ENCODE results near the gene SLC13A2. TPM values are rescaled to one million over a fixed set of nuclear protein-coding genes. Genes with fewer than 3 reads are reported as not detected.
"Not testable (repeated sequence)": the region's sequence is repeated elsewhere in the genome, so short reads cannot be mapped to it uniquely, and the experiment has no call there.

Gene SLC13A2
- total and polyA plus RNA-seq, 2 donors = 0.09 TPM; not detected in 1

DNA sequence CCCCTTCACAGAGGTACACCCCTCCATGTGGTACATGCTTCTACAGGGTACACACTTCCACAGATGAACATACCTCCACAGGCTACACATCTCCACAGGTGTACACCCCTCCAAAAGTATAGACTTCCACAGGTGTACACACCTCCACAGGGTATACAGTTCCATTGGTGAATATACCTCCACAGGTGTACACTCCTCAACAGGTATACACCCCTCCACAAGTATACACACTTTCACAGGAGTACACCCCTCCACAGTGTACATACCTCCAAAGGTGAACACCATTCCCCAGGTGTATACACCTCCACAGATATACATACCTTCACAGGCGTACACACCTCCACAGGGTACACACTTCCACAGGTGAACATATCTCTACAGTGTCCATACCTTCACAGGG, 42.1 kb downstream of the SLC13A2 start:
- Histone ChIP-seq H3K27me3 (ENCODE audit: control insufficient read depth in 2 of 2, insufficient read depth in 1 of 2, low read length in 1 of 2) (peaks cover 0 to 22% of the 10 kb centered on the region in 2 donors), H3K36me3 (ENCODE audit: control insufficient read depth in 2 of 2, insufficient read depth in 2 of 2, low read length in 1 of 2) (peaks cover 0 to 2% of the 10 kb centered on the region in 2 donors), H3K4me1 (ENCODE audit: control insufficient read depth in 2 of 2, insufficient read depth in 2 of 2, low read length in 2 of 2) (peaks cover 7 to 24% of the 10 kb centered on the region in 2 donors), H3K27ac (ENCODE audit: low read depth in 1 of 2, low read length in 1 of 2) (no peak overlapping the region), H3K4me3 (ENCODE audit: low read length in 2 of 2) (no peak overlapping the region), H3K9me3 (ENCODE audit: control insufficient read depth in 2 of 2, insufficient read depth in 1 of 2, low read length in 1 of 2) (no peaks in the 10 kb centered on the region)
- 98% methylated on average over 1 of the region's 1 CpG for WGBS
- DNase-seq (ENCODE audit: low read depth in 6 of 9, low spot score in 9 of 9) = no peak

DNA sequence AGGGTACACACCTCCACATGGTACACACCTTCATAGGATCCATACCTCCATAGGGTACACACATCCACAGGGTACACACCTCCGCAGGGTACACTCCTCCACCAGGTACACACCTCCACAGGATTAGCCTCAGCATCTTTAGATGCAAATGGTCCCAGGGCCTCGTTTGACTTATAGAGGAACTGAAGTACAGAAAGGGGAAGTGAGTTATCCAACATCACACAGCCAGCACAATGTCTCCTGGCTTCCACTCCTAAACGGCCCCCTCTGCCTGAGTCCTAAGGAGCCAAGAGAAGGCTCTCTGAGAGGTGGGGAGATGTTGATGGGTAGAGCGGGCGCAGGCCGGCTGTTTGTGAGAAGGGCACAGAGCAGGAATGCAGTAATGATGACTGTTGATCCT, 44.7 kb downstream of the SLC13A2 start:
- WGBS = 55% methylated on average over 6 of the region's 6 CpGs
- H3K9me3 ChIP-seq (ENCODE audit: control insufficient read depth in 2 of 2, insufficient read depth in 1 of 2, low read length in 1 of 2) = no peaks in the 10 kb centered on the region
- H3K4me1 ChIP-seq (ENCODE audit: control insufficient read depth in 2 of 2, insufficient read depth in 2 of 2, low read length in 2 of 2) = peaks cover 7 to 33% of the 10 kb centered on the region in 2 donors
- no peak overlapping the region for H3K4me3 ChIP-seq (ENCODE audit: low read length in 2 of 2)
- no peak for DNase-seq (ENCODE audit: low read depth in 6 of 9, low spot score in 9 of 9)
- H3K36me3 ChIP-seq (ENCODE audit: control insufficient read depth in 2 of 2, insufficient read depth in 2 of 2, low read length in 1 of 2) = peaks cover 0 to 2% of the 10 kb centered on the region in 2 donors
- H3K27ac ChIP-seq (ENCODE audit: low read depth in 1 of 2, low read length in 1 of 2) = no peak overlapping the region
- peaks cover 0 to 15% of the 10 kb centered on the region in 2 donors for H3K27me3 ChIP-seq (ENCODE audit: control insufficient read depth in 2 of 2, insufficient read depth in 1 of 2, low read length in 1 of 2)

DNA sequence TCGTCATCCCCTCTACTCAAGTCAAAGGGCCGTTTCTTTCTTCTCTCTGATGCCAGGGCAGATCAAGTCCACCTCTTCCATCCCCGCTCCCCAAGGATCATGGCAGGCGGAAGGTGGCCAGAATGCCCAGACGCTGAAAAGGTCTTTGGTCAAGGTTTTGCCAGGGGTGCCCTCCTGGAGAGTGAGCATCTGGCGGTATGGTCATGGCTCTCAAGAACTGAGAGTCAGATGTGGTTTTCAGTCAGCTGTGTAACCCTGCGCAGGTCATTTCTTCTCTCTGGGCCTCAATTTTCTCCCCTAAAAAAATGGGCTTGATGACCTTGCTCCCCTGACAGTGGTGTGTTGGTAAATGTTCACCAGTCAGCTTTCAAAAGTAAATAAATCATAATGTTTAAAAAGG, 45.1 kb downstream of the SLC13A2 start:
- peaks cover 0 to 12% of the 10 kb centered on the region in 2 donors for H3K27me3 ChIP-seq (ENCODE audit: control insufficient read depth in 2 of 2, insufficient read depth in 1 of 2, low read length in 1 of 2)
- WGBS = 84% methylated on average over 7 of the region's 7 CpGs
- no peak overlapping the region for H3K4me3 ChIP-seq (ENCODE audit: low read length in 2 of 2)
- H3K36me3 ChIP-seq (ENCODE audit: control insufficient read depth in 2 of 2, insufficient read depth in 2 of 2, low read length in 1 of 2) = peaks cover 0 to 2% of the 10 kb centered on the region in 2 donors
- DNase-seq (ENCODE audit: low read depth in 6 of 9, low spot score in 9 of 9) = no peak
- no peaks in the 10 kb centered on the region for H3K9me3 ChIP-seq (ENCODE audit: control insufficient read depth in 2 of 2, insufficient read depth in 1 of 2, low read length in 1 of 2)
- H3K27ac ChIP-seq (ENCODE audit: low read depth in 1 of 2, low read length in 1 of 2) = no peak overlapping the region
- peaks cover 7 to 33% of the 10 kb centered on the region in 2 donors for H3K4me1 ChIP-seq (ENCODE audit: control insufficient read depth in 2 of 2, insufficient read depth in 2 of 2, low read length in 2 of 2)

DNA sequence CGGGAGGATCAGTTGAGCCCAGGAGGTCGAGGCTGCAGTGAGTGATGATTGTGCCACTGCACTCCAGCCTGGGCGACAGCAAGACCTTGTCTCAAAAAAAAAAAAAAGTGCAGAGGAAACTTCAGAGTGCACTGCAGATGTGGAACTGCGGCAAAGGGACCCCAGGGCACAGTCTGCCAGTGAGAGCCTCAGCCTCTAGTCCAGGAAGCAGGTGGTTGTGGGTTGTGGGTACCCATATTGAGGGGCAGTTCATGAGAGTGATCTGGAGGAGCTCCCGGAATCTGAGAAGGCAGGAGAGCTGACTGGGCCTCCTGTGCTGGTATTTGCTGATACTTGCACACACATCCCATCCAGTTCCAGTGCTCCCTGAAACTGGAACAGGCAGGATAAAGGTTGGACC, 45.8 kb downstream of the SLC13A2 start:
- Histone ChIP-seq H3K9me3 (ENCODE audit: control insufficient read depth in 2 of 2, insufficient read depth in 1 of 2, low read length in 1 of 2) (no peaks in the 10 kb centered on the region), H3K27ac (ENCODE audit: low read depth in 1 of 2, low read length in 1 of 2) (no peak overlapping the region), H3K4me3 (ENCODE audit: low read length in 2 of 2) (no peak overlapping the region), H3K36me3 (ENCODE audit: control insufficient read depth in 2 of 2, insufficient read depth in 2 of 2, low read length in 1 of 2) (peaks cover 0 to 2% of the 10 kb centered on the region in 2 donors), H3K4me1 (ENCODE audit: control insufficient read depth in 2 of 2, insufficient read depth in 2 of 2, low read length in 2 of 2) (peaks cover 7 to 33% of the 10 kb centered on the region in 2 donors), H3K27me3 (ENCODE audit: control insufficient read depth in 2 of 2, insufficient read depth in 1 of 2, low read length in 1 of 2) (peaks cover 0 to 6% of the 10 kb centered on the region in 2 donors)
- DNase-seq (ENCODE audit: low read depth in 6 of 9, low spot score in 9 of 9) = peak in 7 of 9 donors; percentile 11 to 77 (median 42)
- WGBS = 6% methylated on average over 5 of the region's 5 CpGs

DNA sequence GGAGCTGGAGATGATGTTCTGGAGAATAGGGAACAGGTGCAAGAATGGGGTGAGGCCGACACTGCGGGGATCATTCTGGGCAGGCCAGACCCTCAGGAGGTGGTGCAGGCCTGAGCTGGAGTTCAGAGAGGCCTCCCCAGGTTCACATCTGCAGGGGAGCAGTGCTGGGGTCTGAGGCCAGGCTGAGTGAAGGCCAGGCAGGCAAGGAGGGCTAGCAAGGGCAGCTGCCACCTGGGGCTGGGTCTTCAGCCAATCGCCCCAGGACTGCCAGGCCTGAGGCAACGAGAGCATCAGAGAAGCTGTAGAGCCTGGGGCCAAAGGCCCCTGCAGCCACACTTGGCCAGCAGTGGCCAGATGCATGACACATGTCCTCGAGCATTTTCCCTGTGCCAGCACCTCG, 47.2 kb downstream of the SLC13A2 start:
- Histone ChIP-seq H3K36me3 (ENCODE audit: control insufficient read depth in 2 of 2, insufficient read depth in 2 of 2, low read length in 1 of 2) (peaks cover 0 to 2% of the 10 kb centered on the region in 2 donors), H3K27ac (ENCODE audit: low read depth in 1 of 2, low read length in 1 of 2) (no peak overlapping the region), H3K27me3 (ENCODE audit: control insufficient read depth in 2 of 2, insufficient read depth in 1 of 2, low read length in 1 of 2) (no peaks in the 10 kb centered on the region), H3K4me3 (ENCODE audit: low read length in 2 of 2) (no peak overlapping the region), H3K4me1 (ENCODE audit: control insufficient read depth in 2 of 2, insufficient read depth in 2 of 2, low read length in 2 of 2) (peaks cover 7 to 33% of the 10 kb centered on the region in 2 donors), H3K9me3 (ENCODE audit: control insufficient read depth in 2 of 2, insufficient read depth in 1 of 2, low read length in 1 of 2) (no peaks in the 10 kb centered on the region)
- no peak for DNase-seq (ENCODE audit: low read depth in 6 of 9, low spot score in 9 of 9)
- 95% methylated on average over 6 of the region's 6 CpGs for WGBS

DNA sequence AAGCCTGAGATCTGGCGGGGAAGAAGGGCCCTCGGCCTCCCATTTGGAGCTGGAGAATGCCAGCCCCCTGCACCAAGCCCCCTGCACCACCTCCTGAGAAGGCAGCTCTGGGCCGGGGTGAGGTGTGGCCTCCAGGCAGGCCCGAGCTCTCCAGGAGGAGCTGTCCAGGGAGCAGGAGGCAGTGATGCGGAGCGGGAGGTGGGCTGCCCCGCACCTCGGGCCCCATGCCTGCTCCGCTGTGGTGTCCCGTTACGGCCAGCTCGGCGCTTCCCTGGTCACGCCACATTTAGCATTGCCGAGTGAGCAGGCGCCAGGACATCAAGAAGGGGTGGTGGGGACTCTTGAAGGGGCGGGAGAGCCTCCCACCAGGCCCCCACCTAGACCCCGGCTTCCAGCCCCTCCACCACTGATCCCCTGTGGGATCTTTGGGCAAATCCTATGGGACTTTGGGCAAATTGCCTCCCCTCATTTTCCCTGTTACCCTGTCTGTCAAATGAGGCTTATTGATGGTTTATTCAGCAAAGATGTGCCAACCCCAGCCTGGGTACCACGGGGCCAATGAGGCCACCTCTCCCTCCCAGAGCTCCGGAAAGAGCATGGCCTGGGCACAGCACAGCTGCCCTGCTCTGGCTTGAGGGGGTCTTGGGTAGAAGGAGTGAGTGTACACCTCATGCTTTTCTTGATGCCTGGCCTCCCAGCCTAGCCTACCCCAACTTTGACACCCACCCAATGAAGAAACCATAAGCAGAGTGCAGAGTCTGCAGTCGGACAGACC, 48.1 kb downstream of the SLC13A2 start:
- Histone ChIP-seq H3K36me3 (ENCODE audit: control insufficient read depth in 2 of 2, insufficient read depth in 2 of 2, low read length in 1 of 2) (peaks cover 0 to 2% of the 10 kb centered on the region in 2 donors), H3K9me3 (ENCODE audit: control insufficient read depth in 2 of 2, insufficient read depth in 1 of 2, low read length in 1 of 2) (no peaks in the 10 kb centered on the region), H3K4me1 (ENCODE audit: control insufficient read depth in 2 of 2, insufficient read depth in 2 of 2, low read length in 2 of 2) (peaks cover 7 to 33% of the 10 kb centered on the region in 2 donors), H3K27me3 (ENCODE audit: control insufficient read depth in 2 of 2, insufficient read depth in 1 of 2, low read length in 1 of 2) (no peaks in the 10 kb centered on the region), H3K27ac (ENCODE audit: low read depth in 1 of 2, low read length in 1 of 2) (no peak overlapping the region), H3K4me3 (ENCODE audit: low read length in 2 of 2) (no peak overlapping the region)
- DNase-seq (ENCODE audit: low read depth in 6 of 9, low spot score in 9 of 9) = no peak
- WGBS = 92% methylated on average over 21 of the region's 21 CpGs

DNA sequence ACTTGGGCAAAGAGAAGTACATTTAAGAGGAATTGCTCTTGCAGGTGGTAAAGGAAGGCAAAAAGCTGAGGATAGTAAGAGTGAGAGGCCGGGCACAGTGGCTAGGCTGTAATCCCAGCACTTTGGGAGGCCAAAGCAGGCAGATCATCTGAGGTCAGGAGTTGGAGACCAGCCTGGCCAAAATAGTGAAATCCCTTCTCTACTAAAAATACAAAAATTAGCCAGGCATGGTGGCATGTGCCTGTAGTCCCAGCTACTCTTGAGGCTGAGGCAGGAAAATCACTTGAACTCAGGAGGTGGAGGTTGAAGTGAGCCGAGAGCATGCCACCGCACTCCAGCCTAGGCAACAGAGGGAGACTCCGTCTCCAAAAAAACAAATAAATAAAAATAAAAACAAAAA, 48.8 kb downstream of the SLC13A2 start:
- H3K27ac ChIP-seq (ENCODE audit: low read depth in 1 of 2, low read length in 1 of 2); H3K4me3 ChIP-seq (ENCODE audit: low read length in 2 of 2); DNase-seq (ENCODE audit: low read depth in 6 of 9, low spot score in 9 of 9); H3K36me3 ChIP-seq (ENCODE audit: control insufficient read depth in 2 of 2, insufficient read depth in 2 of 2, low read length in 1 of 2); H3K27me3 ChIP-seq (ENCODE audit: control insufficient read depth in 2 of 2, insufficient read depth in 1 of 2, low read length in 1 of 2); H3K9me3 ChIP-seq (ENCODE audit: control insufficient read depth in 2 of 2, insufficient read depth in 1 of 2, low read length in 1 of 2): not testable (repeated sequence)
- H3K4me1 ChIP-seq (ENCODE audit: control insufficient read depth in 2 of 2, insufficient read depth in 2 of 2, low read length in 2 of 2) = peaks cover 7 to 33% of the 10 kb centered on the region in 2 donors
- WGBS = 95% methylated on average over 4 of the region's 4 CpGs

DNA sequence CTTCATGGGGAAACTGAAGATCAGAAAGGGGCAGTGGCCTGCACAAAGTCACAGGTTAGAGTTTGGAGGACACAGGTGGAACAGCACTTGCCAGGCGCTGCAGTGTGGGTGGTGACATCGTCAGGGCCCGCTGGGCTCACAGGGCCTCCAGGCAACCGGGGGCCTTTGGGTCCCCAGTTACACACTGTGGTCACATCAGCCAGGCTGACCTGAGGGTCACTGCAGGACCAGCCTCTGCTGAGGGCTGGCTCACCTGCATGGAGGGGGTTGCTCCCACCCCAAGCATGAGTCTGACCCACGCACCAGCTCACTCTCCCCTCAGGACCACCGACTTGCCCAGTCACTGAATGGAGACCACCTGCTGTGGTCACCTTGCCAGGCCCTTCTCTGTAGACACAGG, 49.7 kb downstream of the SLC13A2 start:
- Histone ChIP-seq H3K4me3 (ENCODE audit: low read length in 2 of 2) (no peak overlapping the region), H3K27ac (ENCODE audit: low read depth in 1 of 2, low read length in 1 of 2) (no peak overlapping the region), H3K36me3 (ENCODE audit: control insufficient read depth in 2 of 2, insufficient read depth in 2 of 2, low read length in 1 of 2) (peaks cover 0 to 2% of the 10 kb centered on the region in 2 donors), H3K9me3 (ENCODE audit: control insufficient read depth in 2 of 2, insufficient read depth in 1 of 2, low read length in 1 of 2) (no peaks in the 10 kb centered on the region), H3K4me1 (ENCODE audit: control insufficient read depth in 2 of 2, insufficient read depth in 2 of 2, low read length in 2 of 2) (peaks cover 7 to 32% of the 10 kb centered on the region in 2 donors), H3K27me3 (ENCODE audit: control insufficient read depth in 2 of 2, insufficient read depth in 1 of 2, low read length in 1 of 2) (no peaks in the 10 kb centered on the region)
- DNase-seq (ENCODE audit: low read depth in 6 of 9, low spot score in 9 of 9) = no peak
- WGBS = 95% methylated on average over 6 of the region's 6 CpGs

DNA sequence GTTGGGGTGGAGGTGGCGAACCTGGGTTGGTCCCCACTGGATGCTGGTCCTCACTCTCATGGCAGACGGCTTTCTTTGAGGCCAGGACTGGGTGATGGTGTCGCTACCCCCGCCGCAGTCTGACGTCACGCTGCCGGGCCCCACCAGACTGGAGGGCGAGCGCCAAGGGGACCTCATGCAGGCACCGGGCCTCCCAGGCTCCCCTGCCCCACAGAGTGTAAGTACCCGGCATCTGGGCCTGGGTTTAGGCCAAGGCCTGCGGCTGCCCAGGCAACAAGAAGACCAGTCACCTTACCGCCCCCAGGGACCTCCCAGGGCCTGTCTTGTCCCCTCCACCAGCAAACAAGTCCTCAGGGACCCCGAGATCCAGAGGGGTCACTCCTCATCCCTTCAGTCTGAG, 50.4 kb downstream of the SLC13A2 start:
- WGBS = 95% methylated on average over 15 of the region's 15 CpGs
- no peaks in the 10 kb centered on the region for H3K27me3 ChIP-seq (ENCODE audit: control insufficient read depth in 2 of 2, insufficient read depth in 1 of 2, low read length in 1 of 2)
- no peak for DNase-seq (ENCODE audit: low read depth in 6 of 9, low spot score in 9 of 9)

More for the DNA sequence above, 50.4 kb downstream of the SLC13A2 start:
- Histone ChIP-seq H3K4me1 (ENCODE audit: control insufficient read depth in 2 of 2, insufficient read depth in 2 of 2, low read length in 2 of 2) (peaks cover 6 to 25% of the 10 kb centered on the region in 2 donors), H3K27ac (ENCODE audit: low read depth in 1 of 2, low read length in 1 of 2) (no peak overlapping the region), H3K9me3 (ENCODE audit: control insufficient read depth in 2 of 2, insufficient read depth in 1 of 2, low read length in 1 of 2) (no peaks in the 10 kb centered on the region), H3K4me3 (ENCODE audit: low read length in 2 of 2) (no peak overlapping the region), H3K36me3 (ENCODE audit: control insufficient read depth in 2 of 2, insufficient read depth in 2 of 2, low read length in 1 of 2) (peaks cover 0 to 2% of the 10 kb centered on the region in 2 donors)
